Superior temporal gyrus (tissue), 1 donor: ENCODE data around the gene ARVCF.

Source experiments
- DNase-seq: peaks from one replicate; pipeline ENCODE4 v3.0.0-alpha.2; 2016; ENCODE audit errors: extremely low spot score

The ARVCF gene

DNA sequence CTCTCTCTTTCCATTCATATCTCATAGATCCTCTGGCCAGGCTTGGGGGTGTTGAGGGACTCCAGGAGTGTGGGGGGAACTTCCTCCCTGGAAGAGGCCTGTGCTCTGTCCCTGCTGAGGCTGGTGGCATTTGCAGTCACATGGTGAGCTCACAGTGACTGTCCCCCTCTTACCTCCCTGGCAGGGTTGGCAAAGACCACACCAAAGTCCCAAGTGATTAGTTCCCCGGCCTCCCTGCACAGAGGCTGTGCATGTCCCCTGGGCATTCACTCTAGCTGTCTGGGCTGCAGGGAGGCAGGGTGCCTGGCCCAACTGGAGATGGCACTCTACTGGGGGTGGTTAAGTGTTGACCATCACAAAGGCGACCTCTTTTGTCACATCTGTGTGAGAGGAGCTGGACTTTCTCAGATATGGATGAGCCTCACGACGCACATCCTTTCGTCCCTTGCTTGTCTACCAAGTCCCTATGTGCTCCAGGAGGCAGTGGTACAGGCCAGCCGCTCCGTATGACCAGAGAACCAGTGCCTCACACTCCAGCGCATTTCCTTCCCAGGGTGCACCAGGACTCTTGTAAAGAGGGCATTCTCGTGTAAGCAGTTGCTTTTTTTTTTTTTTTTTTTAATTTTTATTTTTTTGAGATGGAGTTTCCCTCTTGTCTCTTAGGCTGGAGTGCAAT is 13.1 kb upstream of the ARVCF start:
- no peak for DNase-seq

DNA sequence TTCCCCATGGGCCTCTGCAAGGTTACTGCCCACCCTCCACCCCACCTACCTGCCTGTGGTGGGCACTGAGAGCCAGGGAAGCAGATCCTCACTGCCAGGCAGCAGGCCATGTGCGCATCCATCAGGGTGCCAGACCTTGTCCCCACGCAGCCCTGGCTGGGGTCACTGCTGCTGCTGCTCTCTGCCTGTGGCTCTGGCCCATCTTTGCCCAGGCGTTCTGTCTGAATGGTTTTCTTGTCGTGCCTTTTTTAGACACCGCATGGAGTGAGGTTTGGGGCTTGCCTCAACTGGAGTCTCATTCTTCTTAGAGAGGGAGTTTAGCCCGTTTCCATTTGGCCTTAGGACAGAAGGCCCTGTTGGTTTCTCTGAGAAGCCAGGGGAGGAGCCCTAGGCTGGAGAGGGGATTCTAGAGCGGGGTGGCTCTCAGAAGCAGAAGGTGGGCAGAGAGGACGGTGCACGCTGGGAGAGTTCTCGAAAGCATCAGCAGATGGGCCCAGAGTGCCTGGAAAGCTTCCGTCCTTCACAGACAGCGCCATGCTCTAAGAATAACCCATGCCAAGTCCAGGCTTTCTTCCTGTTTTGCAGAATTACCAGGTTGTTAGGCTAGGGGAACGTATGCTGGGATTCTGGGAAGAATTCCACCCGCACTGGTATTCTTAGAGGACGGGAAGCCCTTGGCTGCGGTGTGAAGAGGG is 12.4 kb upstream of the ARVCF start:
- peak; percentile 67 for DNase-seq

DNA sequence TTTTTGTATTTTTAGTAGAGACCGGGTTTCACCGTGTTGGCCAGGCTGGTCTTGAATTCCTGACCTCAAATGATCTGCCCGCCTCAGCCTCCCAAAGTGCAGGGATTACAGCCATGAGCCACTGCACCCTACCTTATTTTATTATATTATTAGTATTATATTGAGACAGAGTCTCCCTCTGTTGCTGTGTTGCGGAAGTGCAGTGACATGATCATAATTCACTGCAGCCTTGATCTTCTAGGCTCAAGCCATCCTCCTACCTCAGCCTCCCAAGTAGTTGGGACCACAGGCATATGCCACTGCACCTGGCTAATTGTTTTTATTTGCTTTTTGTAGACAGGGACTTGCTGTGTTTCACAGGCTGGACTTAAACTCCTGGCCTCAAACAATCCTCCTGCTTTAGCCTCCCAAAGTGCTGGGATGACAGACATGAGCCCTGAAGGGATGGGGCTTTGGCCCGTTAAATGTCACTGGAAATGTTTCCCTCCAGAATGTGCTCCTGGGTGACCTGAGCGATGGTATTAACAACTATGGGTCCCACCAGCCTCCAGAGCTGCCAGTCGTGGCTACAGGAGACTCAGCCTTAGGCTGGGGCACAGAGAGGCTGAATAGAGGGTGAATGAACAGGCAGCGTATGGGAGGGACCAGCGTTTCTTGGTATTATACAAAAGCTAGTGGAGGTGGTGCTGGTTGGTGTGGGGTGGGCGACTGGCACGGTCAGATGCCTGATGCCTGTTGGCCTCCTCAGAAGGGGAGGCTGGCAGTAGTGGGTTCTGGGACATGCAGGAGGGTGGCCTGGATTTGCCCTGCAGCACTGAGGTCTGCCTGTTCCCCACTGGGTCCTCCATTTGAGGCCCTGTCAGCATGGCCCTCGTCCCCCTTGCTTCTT is 11.6 kb upstream of the ARVCF start:
- no peak for DNase-seq

DNA sequence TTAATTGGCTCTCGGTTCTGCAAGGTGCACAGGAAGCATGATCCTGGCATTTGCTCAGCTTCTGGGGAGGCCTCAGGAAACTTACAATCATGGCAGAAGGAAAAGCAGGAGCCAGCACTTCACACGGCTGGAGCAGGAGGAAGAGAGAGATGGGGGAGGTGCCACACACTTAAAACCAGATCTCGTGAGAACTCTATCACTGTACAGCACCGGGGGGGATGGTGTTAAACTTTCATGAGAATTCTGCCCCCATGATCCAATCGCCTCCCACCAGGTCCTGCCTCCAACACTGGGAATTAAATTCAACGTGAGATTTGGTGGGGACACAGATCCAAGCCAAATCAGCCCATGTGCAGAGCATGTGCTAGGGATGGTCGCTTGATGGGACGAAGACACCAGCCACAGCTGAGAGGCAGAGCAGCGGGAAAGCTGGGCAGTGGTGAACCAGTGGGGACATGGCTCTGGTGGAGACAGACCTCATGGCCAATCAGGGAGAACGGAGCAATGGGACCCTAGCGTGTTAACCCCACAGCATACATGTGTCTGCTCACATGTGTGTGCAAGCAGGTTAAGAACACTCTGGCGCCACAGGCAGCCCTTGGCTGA is 10.5 kb upstream of the ARVCF start:
- DNase-seq, result no peak

DNA sequence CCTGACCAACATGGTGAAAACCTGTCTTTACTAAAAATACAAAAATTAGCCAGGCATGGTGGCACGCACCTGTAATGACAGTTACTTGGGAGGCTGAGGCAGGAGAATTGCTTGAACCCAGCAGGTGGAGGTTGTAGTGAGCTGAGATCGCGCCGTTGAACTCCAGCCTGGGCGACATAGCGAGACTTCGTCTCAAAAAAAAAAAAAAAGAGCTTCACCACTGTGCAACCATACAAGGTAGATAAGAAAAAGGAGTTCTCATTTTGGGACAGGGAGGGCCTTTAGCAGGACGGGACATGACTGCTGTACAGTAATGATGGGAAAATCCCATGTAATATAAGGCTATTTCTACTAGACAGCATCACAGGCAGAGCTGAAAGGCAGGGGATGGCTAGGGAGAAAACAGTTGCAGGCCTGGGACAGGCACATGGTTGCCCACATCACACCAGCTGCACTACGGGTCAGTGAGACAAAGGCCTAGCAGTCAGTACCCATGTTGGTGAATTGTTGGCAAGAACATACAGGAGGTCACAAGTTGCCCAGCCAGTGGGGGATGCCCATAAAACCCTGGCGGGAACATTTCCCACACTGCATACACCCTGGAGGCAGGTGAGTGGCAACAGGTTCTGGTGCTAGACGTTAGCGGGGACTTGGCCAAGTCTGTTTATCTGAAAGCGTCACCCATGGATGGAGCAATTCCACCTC is 9.7 kb upstream of the ARVCF start:
- DNase-seq, result peak; percentile 62

DNA sequence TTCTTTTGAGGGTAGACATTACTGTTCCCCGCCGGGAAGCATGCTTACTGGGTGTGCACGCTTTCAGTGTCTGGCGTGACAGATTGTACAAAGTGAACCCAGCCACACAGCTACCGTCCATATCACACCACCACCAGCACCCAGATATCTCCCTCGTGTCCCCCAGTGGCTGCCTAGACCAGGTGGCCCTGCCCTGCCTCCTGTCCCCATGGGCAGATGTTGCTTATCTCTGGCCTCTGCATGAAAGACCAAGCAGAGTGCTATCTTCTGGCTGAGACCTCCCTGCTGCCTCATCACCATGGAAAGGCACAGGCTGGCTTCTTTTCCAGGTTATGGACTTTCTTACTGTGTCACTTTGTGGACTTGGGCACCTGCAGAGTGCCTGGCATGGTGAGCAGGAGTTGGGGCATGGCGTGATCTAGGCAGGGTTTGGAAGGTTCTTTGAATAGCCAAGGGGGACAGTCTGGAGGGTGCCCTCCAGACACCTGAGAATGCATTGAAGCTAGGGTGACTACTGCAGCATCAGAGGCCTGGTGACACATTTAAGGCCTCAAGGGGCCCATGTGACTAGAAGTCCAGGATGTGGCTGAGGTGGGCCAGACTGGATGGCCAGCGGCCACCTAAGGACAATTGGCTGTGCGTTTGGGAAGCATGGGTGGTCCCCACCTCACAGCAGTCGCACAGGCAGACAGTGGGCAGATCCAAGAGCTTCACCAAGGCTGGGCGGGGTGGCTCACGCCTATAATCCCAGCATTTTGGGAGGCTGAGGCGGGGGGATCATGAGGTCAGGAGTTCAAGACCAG is 9.0 kb upstream of the ARVCF start:
- DNase-seq, result no peak

DNA sequence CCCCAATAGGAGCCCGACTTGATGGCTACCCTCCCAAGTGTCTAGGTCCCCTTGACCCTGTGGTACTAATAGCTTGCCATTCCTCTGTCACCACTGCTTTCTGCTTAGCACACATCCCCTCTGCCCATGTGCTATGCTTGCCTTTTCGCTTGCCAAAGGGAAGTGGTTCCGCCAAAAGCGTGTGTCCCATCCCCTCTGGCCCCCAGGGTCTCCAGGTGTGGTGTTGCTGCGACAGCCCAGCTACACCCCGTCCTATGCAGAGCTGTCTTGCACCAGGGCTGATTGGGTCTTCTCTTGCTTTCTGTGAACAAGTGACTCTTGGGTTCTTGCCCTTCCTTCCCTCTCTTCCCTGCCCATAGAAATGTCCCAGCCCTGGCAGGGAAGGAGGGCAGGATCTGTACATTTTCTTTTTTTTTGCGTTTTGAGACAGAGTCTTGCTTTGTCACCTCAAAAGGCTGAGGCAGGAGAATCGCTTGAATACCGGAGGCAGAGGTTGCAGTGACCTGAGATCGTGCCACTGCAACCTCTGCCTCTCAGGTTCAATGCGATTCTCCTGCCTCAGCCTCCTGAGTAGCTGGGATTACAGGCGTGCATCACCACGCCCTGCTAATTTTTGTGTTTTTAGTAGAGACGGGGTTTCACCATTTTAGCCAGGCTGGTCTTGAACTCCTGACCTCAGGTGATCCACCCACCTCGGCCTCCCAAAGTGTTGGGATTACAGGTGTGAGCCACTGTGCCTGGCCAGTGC is 8.2 kb upstream of the ARVCF start:
- DNase-seq, result no peak

DNA sequence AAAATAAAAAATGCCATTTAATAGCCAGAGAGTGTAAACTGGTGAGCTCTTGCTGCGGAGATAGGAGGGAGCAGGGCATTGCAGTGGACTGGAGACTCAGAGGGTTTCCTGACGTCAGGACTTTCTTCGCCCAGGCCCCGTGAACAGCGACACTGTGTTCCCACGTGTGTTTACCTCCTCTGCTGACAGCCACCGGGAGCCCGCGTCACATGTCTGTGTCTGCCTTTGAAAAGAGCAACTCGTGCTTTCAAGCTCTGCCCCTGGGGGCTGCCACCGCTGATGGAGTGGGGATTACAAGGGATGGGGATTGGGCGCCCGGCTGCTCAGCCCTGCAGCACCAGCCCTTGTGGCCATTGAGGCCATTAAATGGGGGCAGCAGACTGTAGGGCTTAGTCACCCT is 7.6 kb upstream of the ARVCF start:
- DNase-seq, result no peak

DNA sequence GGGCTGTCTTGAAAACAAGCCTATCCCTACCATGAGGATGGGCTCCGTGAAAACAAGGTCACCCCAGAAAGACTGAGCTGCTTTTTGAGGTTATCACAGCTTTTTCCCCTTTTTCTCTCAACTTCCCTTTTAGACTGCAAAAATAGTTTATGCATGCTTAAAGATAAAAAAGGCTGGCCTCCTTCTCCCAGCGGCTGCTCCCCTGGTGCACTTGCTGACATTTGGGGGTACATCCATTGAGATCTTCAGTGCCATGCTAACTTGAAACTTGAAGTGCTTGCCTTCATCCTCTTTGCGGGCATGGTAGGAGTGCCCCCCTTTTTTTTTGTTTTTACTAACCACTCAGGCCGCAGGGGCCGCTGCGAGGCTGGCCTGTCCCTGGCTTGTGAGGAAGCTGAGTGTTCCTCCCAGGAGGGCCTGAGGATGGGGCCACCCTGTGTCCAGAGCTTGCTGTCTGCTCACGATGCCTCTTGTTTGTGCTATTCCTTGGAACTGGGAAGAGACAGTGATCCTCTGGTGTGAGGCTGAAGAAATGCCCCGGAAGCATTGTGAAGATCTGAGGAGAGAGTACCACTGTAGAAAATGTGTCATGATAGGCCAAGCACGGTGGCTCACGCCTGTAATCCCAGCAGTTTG is 6.5 kb upstream of the ARVCF start:
- no peak for DNase-seq

DNA sequence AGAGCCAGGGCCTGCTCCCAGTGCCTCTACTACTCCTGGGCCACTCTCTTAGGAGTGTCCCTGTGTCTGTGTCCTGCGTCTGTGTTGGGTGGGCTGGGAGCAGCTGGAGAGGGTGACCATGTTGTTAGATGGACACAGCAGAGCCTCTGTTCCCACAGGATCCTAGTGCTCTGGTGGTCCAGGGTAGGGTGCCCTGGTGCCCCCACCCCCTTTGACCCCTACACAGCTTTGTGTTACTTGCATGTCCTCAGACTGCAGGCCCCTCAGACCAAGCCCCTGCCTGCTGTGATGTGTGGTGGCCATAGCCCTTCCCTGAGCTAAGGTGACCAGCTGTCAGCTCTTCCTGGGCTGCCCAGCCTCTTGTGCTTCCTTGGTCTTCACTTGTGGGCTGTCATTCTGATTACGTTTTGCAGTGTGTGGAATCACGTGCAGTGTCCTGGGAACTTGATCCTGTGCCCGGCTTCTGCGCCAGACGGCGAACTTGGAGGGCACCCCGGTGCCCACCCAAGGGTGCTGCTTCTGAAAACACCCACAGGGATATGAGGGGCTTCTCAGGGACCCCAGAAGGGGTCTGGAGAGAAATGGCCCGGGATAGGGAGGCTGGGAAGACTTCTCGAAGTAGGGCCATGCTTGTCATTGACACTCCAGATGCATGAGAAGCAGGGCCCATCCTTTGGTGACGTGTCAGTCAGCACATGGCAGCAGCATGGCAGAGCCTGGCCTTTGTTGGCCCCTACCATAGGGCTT is 5.8 kb upstream of the ARVCF start:
- DNase-seq, result no peak

DNA sequence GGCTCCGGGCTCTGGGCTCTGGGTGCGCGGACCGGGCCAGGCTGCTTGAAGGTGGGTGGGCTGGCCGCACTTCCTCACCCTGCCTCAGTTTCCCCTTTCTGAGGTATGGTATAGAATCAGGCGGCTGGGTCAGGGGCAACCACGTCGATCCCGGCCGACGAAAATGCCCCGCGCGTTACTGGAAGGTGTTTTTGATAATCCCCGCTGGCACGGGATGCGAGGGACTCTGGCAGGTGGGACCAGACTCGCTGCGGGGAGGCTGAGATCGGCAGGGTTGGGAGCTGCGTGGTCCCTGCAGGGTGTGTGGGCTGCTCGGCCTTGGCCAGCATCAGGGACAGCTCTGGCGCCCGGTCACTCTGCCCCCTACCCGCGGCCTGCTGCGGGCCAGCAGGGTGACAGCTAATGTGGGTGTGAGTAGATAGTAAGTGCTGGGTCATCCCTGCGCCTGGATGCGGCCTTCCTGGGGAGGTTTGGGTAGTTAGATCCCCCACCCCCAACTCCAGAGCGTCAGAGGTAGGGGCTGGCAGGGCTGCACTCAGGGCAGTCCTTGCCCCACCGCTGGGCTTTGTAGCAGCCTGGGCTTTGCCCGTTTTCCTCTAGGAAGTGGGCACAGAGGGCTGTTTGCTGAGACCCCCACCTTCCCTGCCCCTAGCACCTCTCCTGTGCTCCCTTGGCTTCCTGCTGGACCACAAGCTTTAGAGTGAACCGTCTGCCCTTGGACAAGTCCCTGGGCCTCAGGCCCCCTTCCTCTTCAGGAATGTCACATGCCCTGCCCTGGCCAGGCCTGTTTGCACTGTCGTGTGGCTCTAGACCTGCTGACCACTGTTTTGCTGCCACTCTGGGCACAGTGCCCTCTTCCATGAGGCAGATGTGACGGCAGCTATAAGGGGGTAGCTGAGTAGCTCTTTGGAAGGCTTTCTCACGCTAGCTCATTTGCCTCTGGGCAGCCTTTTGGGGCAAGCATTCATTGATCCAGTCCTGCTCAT is 4.9 kb upstream of the ARVCF start:
- peak; percentile 84 for DNase-seq

DNA sequence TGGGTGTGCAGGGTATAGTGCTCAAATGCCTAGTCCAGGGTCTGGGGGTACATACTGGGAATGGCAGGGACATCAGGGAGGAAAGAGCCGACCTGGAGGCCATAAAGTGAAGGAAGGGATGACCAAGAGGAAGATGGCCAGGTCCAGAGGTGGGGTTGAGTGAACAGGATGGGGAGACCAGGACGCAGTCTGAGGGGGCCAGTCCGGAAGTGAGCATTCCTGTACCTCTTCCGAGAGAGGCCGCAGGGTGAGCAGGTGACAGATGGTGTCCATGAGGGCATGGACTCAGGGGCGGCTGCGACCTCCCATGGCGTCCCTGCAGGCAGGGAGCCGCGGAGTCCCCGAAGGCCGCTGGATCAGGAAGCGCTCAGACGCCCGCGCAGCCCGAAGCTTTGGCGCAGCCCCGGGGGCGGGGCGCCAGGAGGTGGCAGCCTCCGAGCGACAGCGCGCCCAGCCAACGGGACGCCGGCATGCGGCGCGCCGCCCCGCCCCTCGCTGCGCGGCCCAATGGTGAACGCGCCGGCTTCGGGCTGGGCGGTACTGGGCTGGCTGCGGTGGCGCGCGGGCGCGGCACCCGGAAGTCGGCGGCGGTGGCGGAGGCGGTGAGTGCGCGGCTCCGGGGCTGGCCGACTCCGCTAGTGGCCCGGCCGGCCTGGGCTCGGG is 4.0 kb upstream of the ARVCF start, which contains the start of gene TANGO2:
Gene TANGO2, plus strand, starts transcription at position 578 of the 663 bp plus-strand sequence. CDS start 15,689 bp downstream, outside the sequence.
- DNase-seq, result peak; percentile 91

DNA sequence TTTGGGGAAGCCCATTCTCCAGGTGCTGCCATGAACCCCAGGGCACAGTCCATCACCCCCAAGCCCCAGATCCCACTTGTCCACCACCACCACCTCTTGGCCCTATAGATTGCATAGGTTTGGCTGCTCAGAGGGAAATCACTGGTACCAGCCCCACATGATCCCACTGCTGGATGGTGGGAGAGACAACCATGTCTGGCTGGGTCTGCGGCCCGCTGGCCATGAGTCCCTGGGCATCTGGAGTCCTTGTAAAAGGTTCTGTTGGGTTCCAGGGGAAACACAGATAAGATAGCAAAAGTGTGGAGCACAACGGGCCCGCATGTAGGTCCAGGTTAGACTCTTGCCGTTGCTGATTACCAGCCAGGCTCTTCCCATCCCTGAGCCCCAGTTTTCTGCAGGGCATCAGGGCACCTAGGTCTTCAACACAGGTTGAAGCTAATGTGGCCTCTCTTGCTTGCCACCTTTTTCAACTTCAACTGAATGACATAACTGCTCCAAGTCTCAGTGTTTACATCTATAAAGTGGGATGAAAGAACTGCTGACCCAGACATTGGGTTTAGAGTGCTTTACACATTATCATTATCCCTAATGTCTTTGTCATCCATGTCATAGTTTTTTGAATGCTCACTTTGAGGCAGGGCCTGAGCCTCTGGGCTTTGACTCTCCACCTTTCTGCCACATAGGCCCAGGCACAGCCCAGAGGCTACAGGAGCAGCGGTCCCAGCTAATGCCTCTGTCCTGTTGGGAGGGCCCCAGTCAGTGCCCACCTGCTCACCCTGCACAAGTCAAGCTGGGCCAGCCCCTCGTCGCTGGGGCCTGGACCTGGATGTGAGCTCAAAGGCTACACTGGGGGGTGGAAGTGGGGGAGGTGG is 3.3 kb upstream of the ARVCF start:
- DNase-seq, result no peak

DNA sequence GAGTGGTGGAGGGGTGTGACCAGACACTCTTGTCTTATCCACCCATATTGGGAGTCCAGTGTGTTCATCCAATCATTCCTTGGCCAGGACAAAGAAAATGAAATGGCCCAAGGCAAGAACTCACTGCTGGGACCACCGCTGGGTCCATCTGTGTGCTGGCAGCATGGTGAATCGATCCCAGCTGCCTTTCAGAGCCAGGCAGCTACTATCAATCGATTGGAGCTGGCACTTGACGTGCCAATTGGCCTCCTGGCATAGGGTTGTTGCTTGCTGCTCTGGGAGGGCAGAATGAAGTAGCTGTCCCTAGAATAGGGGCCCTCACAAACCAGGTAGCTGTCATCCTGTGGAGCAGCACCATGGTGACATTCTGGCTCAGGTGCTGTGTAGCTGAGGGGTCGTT is 1.4 kb upstream of the ARVCF start:
- DNase-seq, result no peak

DNA sequence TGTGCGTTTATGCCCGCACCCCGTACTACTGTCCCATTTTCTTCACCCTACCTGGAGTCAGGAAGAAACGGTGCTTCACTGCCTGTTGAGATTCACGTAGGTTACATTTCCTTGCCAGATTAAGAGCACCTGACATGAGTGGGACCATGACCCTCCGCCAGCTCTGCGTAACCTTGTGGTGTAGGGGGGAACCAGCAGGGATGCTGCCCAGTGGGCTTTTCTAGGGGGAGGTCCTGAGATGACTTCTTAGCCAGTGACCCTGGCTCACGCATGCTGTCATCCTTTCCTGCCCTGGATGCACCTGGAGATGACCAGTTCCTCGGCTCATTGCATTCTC is 967 bp upstream of the ARVCF start:
- DNase-seq, result no peak
